Activated naive CD4-positive, alpha-beta T cell treated with anti-CD3 and anti-CD28 coated beads, Interleukin-2, amount 50 U/mL, for 24 hours (primary cell): ENCODE measurements around the gene VPS16.
"Not testable (repeated sequence)": the region's sequence is repeated elsewhere in the genome, so short reads cannot be mapped to it uniquely, and the experiment has no call there.

Experiments
- H3K27ac Mint-ChIP-seq: one replicate; pipeline ENCODE4 v1.8.0; 2021; ENCODE audit warnings: mild to moderate bottlenecking, mixed read lengths
- H3K27me3 Mint-ChIP-seq: one replicate; pipeline ENCODE4 v1.8.0; 2021; ENCODE audit warnings: mixed read lengths
- H3K36me3 Mint-ChIP-seq: one replicate; pipeline ENCODE4 v1.8.0; 2021; ENCODE audit warnings: mixed read lengths
- H3K4me1 Mint-ChIP-seq: one replicate; pipeline ENCODE4 v1.8.0; 2021; ENCODE audit warnings: mixed read lengths
- H3K4me3 Mint-ChIP-seq: one replicate; pipeline ENCODE4 v1.8.0; 2021; ENCODE audit warnings: mild to moderate bottlenecking, mixed read lengths
- H3K9me3 Mint-ChIP-seq: one replicate; pipeline ENCODE4 v1.8.0; 2021; ENCODE audit warnings: mixed read lengths

VPS16 gene

DNA sequence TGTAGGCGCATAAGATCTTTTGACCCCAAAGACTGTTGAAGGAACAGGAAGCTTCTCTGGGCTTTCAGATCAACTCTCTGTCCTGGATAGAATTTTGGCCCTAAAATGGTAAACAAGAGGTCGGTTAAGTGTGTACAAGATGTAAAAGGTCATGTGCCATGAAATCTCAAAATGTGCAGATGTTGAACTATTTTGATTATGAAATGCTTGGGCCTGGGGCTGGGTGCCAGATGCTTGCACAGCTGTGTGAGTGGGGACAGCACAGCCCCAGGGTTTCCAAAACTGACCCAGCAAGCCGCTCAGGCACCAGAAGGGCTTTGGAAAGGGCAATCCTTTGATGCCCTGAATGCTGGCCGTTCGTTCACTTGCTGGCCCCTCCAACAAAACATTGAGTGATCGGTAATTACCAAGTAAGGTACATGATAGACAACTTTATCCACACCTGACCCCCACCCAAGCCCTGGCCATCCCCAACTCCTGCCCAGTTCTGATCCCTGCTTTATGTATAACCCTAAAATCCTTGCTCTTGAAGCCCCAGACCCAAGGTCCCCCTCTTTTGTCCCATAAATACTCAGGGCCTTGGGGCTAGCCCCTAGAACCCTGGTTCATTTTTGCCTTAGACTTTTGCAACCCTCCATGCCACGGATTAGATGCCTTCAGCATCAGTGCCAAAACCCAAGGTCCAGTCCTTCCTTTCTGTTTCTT is 22.5 kb upstream of the VPS16 start:
- no peaks in the 10 kb centered on the region for H3K36me3 Mint-ChIP-seq
- peaks cover 17% of the 10 kb centered on the region for H3K4me1 Mint-ChIP-seq
- H3K27ac Mint-ChIP-seq = no peak overlapping the region
- no peaks in the 10 kb centered on the region for H3K9me3 Mint-ChIP-seq
- H3K4me3 Mint-ChIP-seq = no peak overlapping the region
- peaks cover 13% of the 10 kb centered on the region for H3K27me3 Mint-ChIP-seq

DNA sequence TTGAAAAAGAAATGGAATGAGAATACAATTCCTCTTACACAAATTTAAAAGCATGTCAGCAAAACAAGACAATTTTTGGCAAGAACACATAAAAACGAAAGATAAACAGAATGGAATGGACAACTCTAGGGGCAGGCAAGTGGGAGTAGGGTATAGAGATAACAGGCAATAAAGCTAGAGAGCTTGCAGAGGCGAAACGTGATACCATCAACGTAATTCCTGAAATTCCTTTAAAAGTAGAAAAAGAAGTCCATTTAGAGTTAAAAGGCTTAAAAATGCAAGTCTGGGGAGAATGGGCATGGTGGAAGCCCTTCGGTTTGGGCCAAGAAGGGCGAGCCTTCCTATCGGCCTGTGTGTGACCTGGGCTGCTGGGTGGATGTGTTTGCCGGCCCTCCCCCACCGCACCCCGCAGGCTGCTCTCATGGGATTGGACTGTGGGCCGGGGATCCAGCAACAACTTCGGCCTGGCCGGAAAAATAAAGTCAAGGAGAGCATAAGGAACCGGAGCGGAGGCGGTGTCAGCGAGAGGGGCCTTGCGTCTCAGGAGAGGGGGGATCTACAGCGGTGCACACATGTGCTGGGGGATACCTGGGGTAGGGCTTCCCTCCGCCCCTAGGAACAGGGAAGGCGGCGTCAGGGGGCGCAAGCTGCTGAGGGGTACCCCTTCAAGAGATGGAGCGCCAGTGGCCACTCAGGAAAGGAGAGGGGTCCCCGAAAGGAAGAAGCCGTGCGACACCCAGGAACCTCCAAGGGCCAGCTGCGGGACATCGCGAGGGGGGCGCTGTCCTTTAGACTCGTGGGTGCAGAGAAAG is 20.3 kb upstream of the VPS16 start:
- Mint-ChIP-seq H3K36me3 (no peaks in the 10 kb centered on the region), H3K4me1 (peaks cover 17% of the 10 kb centered on the region), H3K27ac (no peak overlapping the region), H3K4me3 (no peak overlapping the region), H3K9me3 (no peaks in the 10 kb centered on the region), H3K27me3 (peaks cover 13% of the 10 kb centered on the region)

- H3K36me3 Mint-ChIP-seq = no peaks in the 10 kb centered on the region
- peak overlapping the region; percentile 70 for H3K4me3 Mint-ChIP-seq
- H3K4me1 Mint-ChIP-seq = peaks cover 24% of the 10 kb centered on the region
- peaks cover 13% of the 10 kb centered on the region for H3K27me3 Mint-ChIP-seq
- no peaks in the 10 kb centered on the region for H3K9me3 Mint-ChIP-seq
- no peak overlapping the region for H3K27ac Mint-ChIP-seq
These were observed 19.4 kb upstream of the VPS16 start for GRCh38 chr20:2820896-2821869.

DNA sequence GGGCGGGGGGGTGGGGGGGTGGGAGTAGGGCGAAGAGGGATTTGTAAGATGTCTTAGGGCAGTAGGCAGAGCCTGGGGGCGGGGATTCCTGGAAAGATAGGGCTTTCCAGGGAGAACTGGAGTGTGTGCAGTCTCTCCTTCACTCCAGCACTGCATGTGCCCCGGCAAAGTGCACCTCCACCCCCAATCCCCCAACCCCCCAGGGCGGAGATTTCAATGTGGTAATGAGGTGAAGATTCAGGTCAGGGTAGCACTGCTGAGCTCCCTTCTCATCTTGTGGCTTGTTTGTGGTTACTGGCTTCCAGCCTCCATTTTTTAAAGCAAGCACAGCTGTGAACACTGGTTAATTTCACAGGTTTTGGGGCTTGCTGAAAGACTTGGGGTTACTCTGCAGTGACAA is 18.5 kb upstream of the VPS16 start:
- no peaks in the 10 kb centered on the region for H3K9me3 Mint-ChIP-seq
- peaks cover 33% of the 10 kb centered on the region for H3K4me1 Mint-ChIP-seq
- H3K4me3 Mint-ChIP-seq = peak overlapping the region; percentile 70
- no peak overlapping the region for H3K27ac Mint-ChIP-seq
- no peaks in the 10 kb centered on the region for H3K36me3 Mint-ChIP-seq
- peaks cover 13% of the 10 kb centered on the region for H3K27me3 Mint-ChIP-seq

- no peak overlapping the region for H3K27ac Mint-ChIP-seq
- peak overlapping the region; percentile 52 for H3K4me3 Mint-ChIP-seq
- peaks cover 26% of the 10 kb centered on the region for H3K4me1 Mint-ChIP-seq
- peaks cover 3% of the 10 kb centered on the region for H3K27me3 Mint-ChIP-seq
- H3K36me3 Mint-ChIP-seq = no peaks in the 10 kb centered on the region
- no peaks in the 10 kb centered on the region for H3K9me3 Mint-ChIP-seq
These were observed 14.8 kb upstream of the VPS16 start for GRCh38 chr20:2825761-2826160.

DNA sequence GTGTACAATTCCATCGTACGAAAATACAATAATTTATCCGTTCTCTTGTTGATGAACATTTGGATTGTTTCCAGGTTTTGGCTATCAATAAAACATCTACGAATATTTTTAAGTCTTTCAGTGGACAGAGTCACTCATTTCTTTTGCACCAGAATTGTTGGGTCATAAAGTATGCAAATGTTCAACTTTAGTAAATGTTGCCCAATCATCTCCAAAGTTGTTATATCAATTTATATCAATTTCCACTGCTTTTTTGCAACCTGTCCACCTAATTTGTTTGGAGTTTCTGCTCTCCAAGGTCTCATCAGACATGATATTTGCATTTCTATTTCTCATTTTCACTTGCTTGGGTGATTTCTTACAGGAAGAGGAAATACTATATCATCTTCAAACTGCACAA is 13.9 kb upstream of the VPS16 start:
- H3K4me1 Mint-ChIP-seq = peaks cover 24% of the 10 kb centered on the region
- H3K9me3 Mint-ChIP-seq = no peaks in the 10 kb centered on the region
- no peak overlapping the region for H3K4me3 Mint-ChIP-seq

DNA sequence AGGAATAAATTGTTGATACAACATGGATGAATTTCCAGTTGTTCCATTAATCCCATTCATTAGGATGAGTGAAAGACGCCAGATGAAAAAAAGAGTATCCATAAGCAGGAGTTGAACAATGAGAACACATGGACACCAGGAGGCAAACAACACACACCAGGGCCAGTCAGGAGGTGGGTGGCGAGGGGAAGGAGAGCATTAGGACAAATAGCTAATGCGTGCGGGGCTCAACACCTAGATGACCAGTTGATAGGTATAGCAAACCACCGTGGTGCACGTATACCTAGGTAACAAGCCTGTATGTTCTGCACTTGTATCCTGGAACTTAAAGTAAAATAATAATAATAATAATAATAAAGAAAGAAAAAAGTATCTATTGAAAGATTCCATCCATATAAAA is 11.2 kb upstream of the VPS16 start:
- Mint-ChIP-seq H3K27me3 (no peaks in the 10 kb centered on the region), H3K9me3 (no peaks in the 10 kb centered on the region), H3K4me3 (no peak overlapping the region), H3K36me3 (no peaks in the 10 kb centered on the region), H3K27ac (no peak overlapping the region), H3K4me1 (peaks cover 26% of the 10 kb centered on the region)

More for the DNA sequence above, 13.9 kb upstream of the VPS16 start:
- Mint-ChIP-seq H3K36me3 (no peaks in the 10 kb centered on the region), H3K27me3 (peaks cover 2% of the 10 kb centered on the region), H3K27ac (no peak overlapping the region)

GRCh38 chr20:2831206-2831605 is 9.3 kb upstream of the VPS16 start:
- H3K27ac Mint-ChIP-seq, H3K9me3 Mint-ChIP-seq, H3K36me3 Mint-ChIP-seq, H3K27me3 Mint-ChIP-seq, H3K4me3 Mint-ChIP-seq: not testable (repeated sequence)
- H3K4me1 Mint-ChIP-seq = peaks cover 19% of the 10 kb centered on the region

GRCh38 chr20:2833761-2834160 is 6.8 kb upstream of the VPS16 start:
- no peaks in the 10 kb centered on the region for H3K27me3 Mint-ChIP-seq
- no peak overlapping the region for H3K27ac Mint-ChIP-seq
- no peak overlapping the region for H3K4me3 Mint-ChIP-seq
- peaks cover 2% of the 10 kb centered on the region for H3K36me3 Mint-ChIP-seq
- H3K4me1 Mint-ChIP-seq = peaks cover 14% of the 10 kb centered on the region
- no peaks in the 10 kb centered on the region for H3K9me3 Mint-ChIP-seq

DNA sequence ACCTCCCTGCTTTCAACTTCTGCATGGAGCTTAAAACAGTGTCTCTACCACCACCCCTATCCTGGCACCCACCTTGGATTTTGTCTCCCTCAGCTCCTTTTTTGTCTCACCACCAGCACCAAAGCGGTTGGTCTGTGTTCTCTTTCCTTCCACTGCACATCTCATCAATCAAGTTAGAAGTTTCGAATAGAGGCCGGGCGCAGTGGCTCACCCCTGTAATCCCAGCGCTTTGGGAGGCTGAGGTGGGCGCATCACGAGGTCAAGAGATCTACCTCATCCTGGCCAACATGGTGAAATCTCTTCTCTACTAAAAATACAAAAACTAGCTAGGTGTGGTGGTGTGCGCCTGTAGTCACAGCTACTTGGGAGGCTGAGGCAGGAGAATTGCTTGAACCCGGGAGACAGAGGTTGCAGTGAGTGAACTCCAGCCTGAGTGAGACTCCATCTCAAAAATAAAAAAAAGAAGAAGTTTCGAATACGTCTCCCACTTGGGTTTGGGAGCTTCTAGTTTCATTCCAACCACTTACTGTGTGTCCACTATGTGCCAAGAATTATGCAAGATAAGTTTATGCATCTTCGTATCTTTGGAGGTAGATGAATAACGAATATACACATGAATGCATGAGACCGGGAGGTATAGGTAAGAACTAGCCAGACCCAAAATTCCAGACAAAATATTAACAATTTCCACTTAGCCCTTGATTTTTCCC is 6.0 kb upstream of the VPS16 start:
- H3K36me3 Mint-ChIP-seq = peaks cover 4% of the 10 kb centered on the region
- H3K4me3 Mint-ChIP-seq = no peak overlapping the region
- no peaks in the 10 kb centered on the region for H3K27me3 Mint-ChIP-seq
- H3K4me1 Mint-ChIP-seq = peaks cover 20% of the 10 kb centered on the region
- no peaks in the 10 kb centered on the region for H3K9me3 Mint-ChIP-seq
- no peak overlapping the region for H3K27ac Mint-ChIP-seq

GRCh38 chr20:2835331-2835796 is 5.2 kb upstream of the VPS16 start:
- peak overlapping the region; percentile 62 for H3K27ac Mint-ChIP-seq
- H3K9me3 Mint-ChIP-seq = no peaks in the 10 kb centered on the region
- H3K27me3 Mint-ChIP-seq = no peaks in the 10 kb centered on the region
- H3K4me3 Mint-ChIP-seq = no peak overlapping the region
- H3K4me1 Mint-ChIP-seq = peaks cover 22% of the 10 kb centered on the region
- H3K36me3 Mint-ChIP-seq = peaks cover 4% of the 10 kb centered on the region

DNA sequence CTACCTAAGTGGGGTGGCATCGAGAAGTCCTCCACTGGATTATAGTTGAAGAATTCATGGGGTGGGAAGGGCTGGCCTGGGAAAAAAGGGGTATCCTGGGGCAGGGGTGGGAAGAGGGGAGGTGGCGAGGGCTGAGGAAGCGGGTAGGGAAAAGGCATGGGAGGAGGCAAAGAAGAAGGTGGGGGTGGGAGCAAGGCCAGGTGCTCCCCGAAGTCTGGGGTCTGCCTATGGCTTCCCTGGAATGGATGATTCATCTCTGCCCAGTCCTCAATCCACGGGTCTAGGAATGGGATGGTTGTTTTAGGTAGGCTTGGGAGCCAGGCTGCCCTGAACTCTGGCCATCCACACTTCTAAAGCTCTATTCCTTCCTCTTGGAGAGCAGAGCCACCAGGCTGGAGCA is 4.5 kb upstream of the VPS16 start:
- Mint-ChIP-seq H3K36me3 (peaks cover 4% of the 10 kb centered on the region), H3K4me3 (no peak overlapping the region), H3K4me1 (peaks cover 22% of the 10 kb centered on the region), H3K9me3 (no peaks in the 10 kb centered on the region), H3K27ac (peak overlapping the region; percentile 14), H3K27me3 (no peaks in the 10 kb centered on the region)

DNA sequence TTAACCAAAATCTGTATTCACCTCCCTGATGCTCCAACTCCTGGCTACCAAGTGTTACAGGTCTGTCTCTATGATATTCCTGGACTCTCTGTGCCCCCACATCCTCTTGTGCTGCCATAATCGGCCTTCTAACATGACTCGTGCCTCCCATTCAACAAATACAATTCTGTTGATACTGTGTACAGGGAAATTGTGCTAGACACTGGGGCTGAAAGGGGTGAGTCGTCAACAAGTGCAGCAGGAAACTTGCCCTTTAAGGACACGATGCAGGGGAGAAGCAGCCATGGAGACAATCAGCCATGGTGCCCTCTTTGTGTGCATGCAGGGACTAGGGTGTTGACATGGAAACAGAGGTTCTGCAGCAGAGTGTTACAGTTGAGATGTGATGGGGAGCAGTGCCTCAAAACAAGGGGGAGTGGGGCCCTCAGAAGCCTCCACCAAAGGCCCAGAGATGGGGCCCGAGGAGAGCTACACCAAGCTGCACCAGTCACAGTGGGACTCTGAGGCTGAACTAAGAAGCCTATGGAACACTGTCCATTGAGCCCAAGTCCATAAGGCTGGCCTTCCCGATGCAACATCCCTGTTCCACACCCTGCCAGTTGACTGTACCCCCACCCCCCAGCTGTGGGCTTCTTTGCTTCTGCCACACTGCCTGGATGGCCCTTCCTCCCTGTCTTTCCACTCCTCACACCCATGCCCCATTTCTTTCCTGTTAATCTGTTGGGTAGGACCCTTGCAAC is 3.2 kb upstream of the VPS16 start:
- H3K4me1 Mint-ChIP-seq = peaks cover 18% of the 10 kb centered on the region
- H3K36me3 Mint-ChIP-seq = peaks cover 4% of the 10 kb centered on the region
- H3K4me3 Mint-ChIP-seq = no peak overlapping the region
- H3K9me3 Mint-ChIP-seq = no peaks in the 10 kb centered on the region
- peak overlapping the region; percentile 61 for H3K27ac Mint-ChIP-seq
- H3K27me3 Mint-ChIP-seq = no peaks in the 10 kb centered on the region

- H3K4me3 Mint-ChIP-seq = peak overlapping the region; percentile 26
- H3K27ac Mint-ChIP-seq = no peak overlapping the region
- no peaks in the 10 kb centered on the region for H3K27me3 Mint-ChIP-seq
- H3K36me3 Mint-ChIP-seq = peaks cover 4% of the 10 kb centered on the region
- no peaks in the 10 kb centered on the region for H3K9me3 Mint-ChIP-seq
- H3K4me1 Mint-ChIP-seq = peaks cover 23% of the 10 kb centered on the region
These were observed 2.3 kb upstream of the VPS16 start for GRCh38 chr20:2838170-2838797.
